GM12891 (cell line): Measurements from ENCODE around the gene SRF.

Experiments used
- POLR2A ChIP-seq: IDR thresholded peaks from 2 replicates; pipeline ENCODE4 v1.6.1; 2011; ENCODE audit warnings: low read depth, low read length, control low read depth
- POLR2AphosphoS5 ChIP-seq: IDR thresholded peaks from 2 replicates; pipeline ENCODE4 v1.6.1; 2011; ENCODE audit warnings: low read depth, low read length, control low read depth
- POU2F2 ChIP-seq: IDR thresholded peaks from 2 replicates; pipeline ENCODE4 v1.6.1; 2011; ENCODE audit warnings: low read depth, mild to moderate bottlenecking, control low read depth, low read length, moderate library complexity
- SPI1 ChIP-seq: IDR thresholded peaks from 2 replicates; pipeline ENCODE4 v1.6.1; 2011; ENCODE audit warnings: low read depth, low read length, control low read depth
- TAF1 ChIP-seq: IDR thresholded peaks from 2 replicates; pipeline ENCODE4 v1.6.1; 2011; ENCODE audit warnings: low read depth, low read length, control low read depth

GRCh38 chr6:43204271-43205105, 33.4 kb downstream of the SRF start:
- TF ChIP-seq POLR2A (no peak), POLR2AphosphoS5 (no peak), TAF1 (no peak), POU2F2 (no peak), SPI1 (no peak)
